Neural cell (in vitro differentiated cells): ENCODE results near the gene HBEGF. TPM values are rescaled to one million over a fixed set of nuclear protein-coding genes. Genes with fewer than 3 reads are reported as not detected.

Experiments
- H2AFZ ChIP-seq: fragments of 200-600, 300-800 bp; sonication (generic), shearing (Covaris generic); 2 replicates; pipeline ENCODE4 v1.6.0; 2014; ENCODE audit warnings: low read depth, mild to moderate bottlenecking, antibody characterized with exemption, low read length, moderate library complexity
- H3F3A ChIP-seq: fragments of 200-600 bp; shearing (Covaris generic); 2 replicates; pipeline ENCODE4 v1.6.1; 2016; ENCODE audit warnings: mild to moderate bottlenecking, moderate library complexity, mixed read lengths, antibody characterized with exemption, low read length; ENCODE audit not compliant: insufficient read depth, poor library complexity, severe bottlenecking
- H3K27ac ChIP-seq: fragments of 200-600, 300-800 bp; sonication (generic), shearing (Covaris generic); 2 replicates; pipeline ENCODE4 v1.5.1; 2014; ENCODE audit warnings: mild to moderate bottlenecking, low read length, moderate library complexity
- H3K27me3 ChIP-seq: fragments of 300-800, 200-600 bp; sonication (generic), shearing (Covaris generic); 2 replicates; pipeline ENCODE4 v1.6.0; 2014; ENCODE audit warnings: mild to moderate bottlenecking, low read depth, low read length, moderate library complexity; ENCODE audit not compliant: insufficient read depth
- H3K36me3 ChIP-seq: fragments of 300-800, 200-600 bp; sonication (generic), shearing (Covaris generic); 2 replicates; pipeline ENCODE4 v1.5.1; 2014; ENCODE audit warnings: mild to moderate bottlenecking, antibody characterized with exemption, low read length, moderate library complexity; ENCODE audit not compliant: insufficient read depth
- H3K4me2 ChIP-seq: fragments of 300-800, 200-600 bp; sonication (generic), shearing (Covaris generic); 2 replicates; pipeline ENCODE4 v1.6.0; 2014; ENCODE audit warnings: mild to moderate bottlenecking, low read length
- H3K4me3 ChIP-seq: fragments of 300-800, 200-600 bp; sonication (generic), shearing (Covaris generic); 2 replicates; pipeline ENCODE4 v1.5.1; 2014; ENCODE audit warnings: mild to moderate bottlenecking, low read length, moderate library complexity
- H3K79me2 ChIP-seq: fragments of 200-600 bp; shearing (Covaris generic); replicated peaks from 2 replicates; pipeline ENCODE4 v1.6.0; 2014; ENCODE audit warnings: mild to moderate bottlenecking, low read length, moderate library complexity; ENCODE audit not compliant: insufficient read depth
- H3K9ac ChIP-seq: fragments of 300-800, 200-600 bp; sonication (generic), shearing (Covaris generic); 2 replicates; pipeline ENCODE4 v1.6.1; 2016; ENCODE audit warnings: mild to moderate bottlenecking, low read length, mixed read lengths
- H3K9me2 ChIP-seq: fragments of 200-600 bp; shearing (Covaris generic); 2 replicates; pipeline ENCODE4 v1.6.1; 2016; ENCODE audit warnings: mild to moderate bottlenecking, low read length, mixed read lengths; ENCODE audit not compliant: insufficient read depth
- H3K9me3 ChIP-seq: fragments of 200-600, 300-800 bp; sonication (generic), shearing (Covaris generic); 2 replicates; pipeline ENCODE4 v1.6.1; 2016; ENCODE audit warnings: mild to moderate bottlenecking, mixed run types, low read length, moderate library complexity, mixed read lengths
- H4K20me1 ChIP-seq: fragments of 200-600 bp; shearing (Covaris generic); 2 replicates; pipeline ENCODE4 v1.6.1; 2016; ENCODE audit warnings: mild to moderate bottlenecking, mixed run types; ENCODE audit not compliant: insufficient read depth
- CTCF ChIP-seq: fragments of 450-650 bp; IDR thresholded peaks from 2 replicates; pipeline ENCODE4 v1.5.1; 2014; ENCODE audit warnings: antibody characterized with exemption, mild to moderate bottlenecking, moderate library complexity; ENCODE audit not compliant: poor library complexity, severe bottlenecking
- EP300 ChIP-seq: fragments of 450-650 bp; conservative IDR thresholded peaks from 2 replicates; pipeline ENCODE4 v1.6.1; 2014; ENCODE audit warnings: antibody characterized with exemption, mild to moderate bottlenecking, moderate library complexity; ENCODE audit not compliant: poor library complexity, severe bottlenecking
- EZH2 ChIP-seq: fragments of 200-600, 300-800 bp; shearing (Covaris generic), sonication (generic); IDR thresholded peaks from 2 replicates; pipeline ENCODE4 v1.6.1; 2014; ENCODE audit warnings: antibody characterized with exemption, low read length, borderline replicate concordance, mild to moderate bottlenecking; ENCODE audit not compliant: insufficient read depth, poor library complexity, severe bottlenecking
- MXI1 ChIP-seq: fragments of 450-650 bp; conservative IDR thresholded peaks from 2 replicates; pipeline ENCODE4 v1.6.1; 2014; ENCODE audit warnings: antibody characterized with exemption, mild to moderate bottlenecking; ENCODE audit not compliant: poor library complexity, severe bottlenecking
- POLR2AphosphoS5 ChIP-seq: IDR thresholded peaks from 2 replicates; pipeline ENCODE4 v1.6.1; 2012
- RAD21 ChIP-seq: fragments of 450-650 bp; conservative IDR thresholded peaks from 2 replicates; pipeline ENCODE4 v1.6.1; 2014; ENCODE audit warnings: antibody characterized with exemption, mild to moderate bottlenecking, moderate library complexity
- REST ChIP-seq: IDR thresholded peaks from 2 replicates; pipeline ENCODE4 v1.6.1; 2012; ENCODE audit warnings: borderline replicate concordance
- SMC3 ChIP-seq: fragments of 450-650 bp; conservative IDR thresholded peaks from 2 replicates; pipeline ENCODE4 v1.6.1; 2014; ENCODE audit warnings: antibody characterized with exemption, mild to moderate bottlenecking, moderate library complexity; ENCODE audit not compliant: poor library complexity
- TAF1 ChIP-seq: IDR thresholded peaks from 2 replicates; pipeline ENCODE4 v1.6.1; 2012; ENCODE audit warnings: low read depth
- polyA plus RNA-seq: library from polyadenylated mRNA; depleted of rRNA; stranded (reverse); fragments of >200 nt; gene quantifications from 2 replicates; pipeline ENCODE4 v1.2.3, GENCODE V29; 2014

The HBEGF gene
- polyA plus RNA-seq, 1 donor from 2014 or later, result 9.8 TPM

GRCh38 chr5:140349244-140349643 is 2.8 kb upstream of the HBEGF start:
- Histone ChIP-seq H3K4me3 (no peak overlapping the region), H2AFZ (no peak overlapping the region), H3K27me3 (no peaks in the 10 kb centered on the region), H3K79me2 (no peaks in the 10 kb centered on the region), H3K4me2 (no peak overlapping the region), H4K20me1 (no peaks in the 10 kb centered on the region), H3K36me3 (no peaks in the 10 kb centered on the region), H3K9me3 (no peaks in the 10 kb centered on the region), H3K27ac (no peak overlapping the region), H3F3A (no peaks in the 10 kb centered on the region), H3K9ac (no peak overlapping the region), H3K9me2 (no peaks in the 10 kb centered on the region)
- TF ChIP-seq MXI1 (no peak), RAD21 (no peak), SMC3 (no peak), REST (no peak), POLR2AphosphoS5 (no peak), CTCF (no peak), EP300 (no peak), EZH2 (no peak), TAF1 (no peak)

- Histone ChIP-seq H3K9me3 (no peaks in the 10 kb centered on the region), H2AFZ (no peak overlapping the region), H3K9me2 (no peaks in the 10 kb centered on the region), H3F3A (no peaks in the 10 kb centered on the region), H3K27ac (no peak overlapping the region), H3K4me3 (no peak overlapping the region), H4K20me1 (no peaks in the 10 kb centered on the region), H3K27me3 (no peaks in the 10 kb centered on the region), H3K4me2 (no peak overlapping the region), H3K36me3 (no peaks in the 10 kb centered on the region), H3K9ac (no peak overlapping the region), H3K79me2 (no peaks in the 10 kb centered on the region)
- TF ChIP-seq RAD21, result no peak
- TF ChIP-seq TAF1, result no peak
- no peak for TF ChIP-seq MXI1
- no peak for TF ChIP-seq EZH2
- TF ChIP-seq EP300, result no peak
- TF ChIP-seq SMC3, result no peak
- TF ChIP-seq REST, result no peak
These were observed 1.7 kb upstream of the HBEGF start for GRCh38 chr5:140348104-140348503.
